LNCaP clone FGC (cell line): ENCODE data around the gene MTCL1.

ENCODE experiments used
- DNase-seq: peaks from one replicate; pipeline ENCODE4 v3.0.0-alpha.2; 2011; ENCODE audit warnings: low read depth
- H3K4me3 ChIP-seq: 2 replicates; pipeline ENCODE4 v1.5.1; 2011; ENCODE audit warnings: mild to moderate bottlenecking, low read depth, low read length, control low read depth
- CTCF ChIP-seq: IDR thresholded peaks from 2 replicates; pipeline ENCODE4 v1.5.1; 2012; ENCODE audit warnings: mild to moderate bottlenecking; ENCODE audit not compliant: control insufficient read depth, insufficient read depth; ENCODE audit errors: extremely low read depth

Gene MTCL1

DNA sequence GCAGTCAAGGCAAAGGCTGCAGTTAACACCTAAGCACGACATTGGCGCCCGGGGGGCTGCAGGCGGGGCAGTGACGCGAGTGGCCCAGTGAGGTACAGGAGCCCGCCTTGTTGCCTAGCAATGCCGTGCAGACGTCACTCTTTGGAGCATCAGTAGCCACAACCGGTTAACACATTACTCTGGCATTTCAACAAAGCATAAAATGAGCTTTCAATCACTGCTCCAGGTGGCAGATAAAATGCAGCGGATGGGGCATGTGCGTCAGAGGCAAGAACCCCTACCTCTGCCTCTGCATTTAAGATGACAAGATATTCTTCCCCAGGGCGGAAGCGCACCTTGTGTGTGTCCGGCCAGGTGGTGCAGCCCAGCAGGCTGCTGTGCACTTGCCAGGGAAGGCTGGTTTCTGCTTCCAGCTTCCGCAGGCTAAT, 139.4 kb downstream of the MTCL1 start:
- DNase-seq, result no peak
- H3K4me3 ChIP-seq, result no peak overlapping the region
- TF ChIP-seq CTCF, result no peak

DNA sequence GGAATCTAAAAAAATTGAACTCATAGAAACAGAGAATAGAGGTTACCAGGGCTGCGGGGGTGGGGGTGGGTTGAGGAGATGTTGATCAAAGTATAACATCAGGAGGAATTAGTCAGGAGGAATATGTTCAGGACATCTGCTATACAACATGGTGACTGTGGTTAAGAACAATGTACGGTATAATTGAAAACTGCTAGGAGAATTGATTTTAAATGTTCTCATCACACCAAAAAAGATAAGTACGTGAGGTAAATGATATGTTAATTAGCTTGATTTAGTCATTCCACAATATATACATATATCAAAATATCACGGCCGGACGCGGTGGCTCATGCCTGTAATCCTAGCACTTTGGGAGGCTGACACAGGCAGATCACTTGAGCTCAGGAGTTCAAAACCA, 140.2 kb downstream of the MTCL1 start:
- H3K4me3 ChIP-seq, result no peak overlapping the region
- DNase-seq, result no peak
- TF ChIP-seq CTCF, result no peak

DNA sequence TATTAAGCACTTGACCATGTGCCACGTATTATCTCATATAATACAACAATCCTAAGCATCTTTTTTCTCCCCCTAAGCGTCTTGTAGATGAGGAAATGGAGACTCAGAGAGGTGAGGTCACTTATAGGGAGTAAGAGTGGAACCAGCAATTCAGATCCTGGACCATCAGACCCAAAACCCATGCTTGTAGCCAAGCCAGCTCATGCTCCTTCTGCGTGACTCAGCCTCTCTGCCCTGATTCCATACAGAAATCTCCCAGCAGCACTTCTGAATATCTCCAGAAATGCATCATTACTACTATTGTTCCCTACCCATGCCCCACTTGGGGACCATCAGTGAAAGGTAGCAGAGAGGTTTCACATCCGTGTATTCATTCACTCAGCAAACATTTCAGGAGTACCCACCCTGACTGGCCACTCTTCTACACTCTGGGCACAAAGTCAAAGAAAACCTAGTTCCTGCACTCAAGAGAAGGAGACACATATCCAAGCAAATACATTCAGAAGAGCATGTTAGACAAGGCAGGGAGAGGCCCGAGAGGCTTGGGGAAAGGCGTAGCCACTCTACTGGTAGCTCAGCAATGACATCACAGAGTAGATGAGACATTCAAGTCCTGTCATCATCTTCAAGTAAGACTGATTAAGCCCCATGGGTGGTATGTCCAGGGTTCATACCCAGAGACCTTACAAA, 141.9 kb downstream of the MTCL1 start:
- TF ChIP-seq CTCF, result no peak
- DNase-seq, result no peak
- H3K4me3 ChIP-seq, result no peak overlapping the region

GRCh38 chr18:8847900-8848299, 142.5 kb downstream of the MTCL1 start:
- no peak overlapping the region for H3K4me3 ChIP-seq
- TF ChIP-seq CTCF, result no peak
- DNase-seq, result no peak

- no peak for DNase-seq
- no peak for TF ChIP-seq CTCF
- no peak overlapping the region for H3K4me3 ChIP-seq
Measured at GRCh38 chr18:8848541-8848940, 143.2 kb downstream of the MTCL1 start.

DNA sequence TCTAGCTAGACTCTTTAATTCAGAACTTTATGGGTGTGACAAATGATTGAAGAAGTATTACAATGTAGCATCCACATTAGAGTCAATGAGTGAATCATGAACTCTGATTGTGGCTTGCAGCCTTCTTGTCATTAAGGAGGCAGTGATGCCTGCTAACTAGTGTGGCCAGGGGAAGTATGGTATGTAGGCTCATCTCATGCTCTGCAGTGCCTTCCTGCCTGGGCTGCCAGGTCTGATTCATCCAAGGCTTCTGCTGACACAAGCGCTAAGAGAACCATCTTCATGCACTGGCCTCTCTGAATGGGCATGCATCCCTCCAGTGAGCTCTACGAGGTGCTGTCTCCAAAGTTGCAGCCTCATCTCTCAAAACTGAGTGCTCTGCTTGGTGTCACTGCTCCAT, 144.3 kb downstream of the MTCL1 start:
- no peak overlapping the region for H3K4me3 ChIP-seq
- no peak for TF ChIP-seq CTCF
- DNase-seq, result no peak

DNA sequence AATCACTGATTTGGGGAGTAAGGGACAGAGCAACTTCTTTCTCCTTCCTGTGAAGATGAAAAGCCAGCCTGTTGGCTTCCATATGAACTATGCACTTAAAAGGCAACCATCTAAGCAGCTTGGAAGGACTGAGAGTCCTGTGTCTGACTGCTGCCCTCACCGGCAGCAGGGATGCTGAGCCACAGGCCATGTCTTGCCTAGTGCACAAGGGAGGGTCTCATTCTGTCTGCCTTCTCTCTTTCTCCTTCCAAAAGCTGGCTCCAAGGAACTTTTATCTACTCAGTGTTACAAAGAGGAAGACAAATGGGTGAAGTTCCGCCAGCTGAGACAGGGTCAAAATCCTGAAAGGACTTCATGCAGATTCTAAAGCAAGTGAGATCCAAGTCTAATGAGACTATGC, 146.3 kb downstream of the MTCL1 start:
- H3K4me3 ChIP-seq, result no peak overlapping the region
- no peak for TF ChIP-seq CTCF
- no peak for DNase-seq
